HepG2 (cell line): ENCODE measurements around the gene ZBTB7B. TPM values are rescaled to one million over a fixed set of nuclear protein-coding genes. Genes with fewer than 3 reads are reported as not detected.

ENCODE experiments used
- ARID5B ChIP-seq: IDR thresholded peaks from 2 replicates; pipeline ENCODE4 v1.4.0; 2020; ENCODE audit warnings: mild to moderate bottlenecking, missing genetic modification reagents
- DMAP1 ChIP-seq: IDR thresholded peaks from 2 replicates; pipeline ENCODE4 v1.6.1; 2016
- FOXA3 ChIP-seq: IDR thresholded peaks from 2 replicates; pipeline ENCODE4 v1.6.1; 2016; ENCODE audit warnings: missing genetic modification reagents, missing compliant biosample characterization
- KDM4B ChIP-seq: sonication (generic); formaldehyde crosslinking; IDR thresholded peaks from 2 replicates; pipeline ENCODE4 v1.4.0; 2020; ENCODE audit warnings: missing genetic modification reagents
- MIER3 ChIP-seq: IDR thresholded peaks from 2 replicates; pipeline ENCODE4 v1.6.1; 2016; ENCODE audit warnings: missing compliant biosample characterization, borderline replicate concordance
- POLR2A ChIP-seq, 2 experiments: IDR thresholded peaks; 2 replicates each; pipeline ENCODE4 v1.6.1; 2011; ENCODE audit warnings: low read depth in 2 of 2, low read length in 2 of 2, mild to moderate bottlenecking in 1 of 2, moderate library complexity in 1 of 2; ENCODE audit not compliant: insufficient read depth in 1 of 2
- RFX1 ChIP-seq: fragments of 450-650 bp; IDR thresholded peaks from 2 replicates; pipeline ENCODE4 v1.6.1; 2017
- SALL1 ChIP-seq: sonication (generic); formaldehyde crosslinking; IDR thresholded peaks from 2 replicates; pipeline ENCODE4 v1.8.0; 2022; ENCODE audit warnings: mild to moderate bottlenecking, missing genetic modification reagents
- SOX5 ChIP-seq: IDR thresholded peaks from 2 replicates; pipeline ENCODE4 v1.6.1; 2016; ENCODE audit warnings: borderline replicate concordance
- TFDP1 ChIP-seq: IDR thresholded peaks from 2 replicates; pipeline ENCODE4 v1.6.1; 2016; ENCODE audit warnings: missing compliant biosample characterization, missing genetic modification reagents, borderline replicate concordance
- ZHX2 ChIP-seq, 2 experiments: sonication (generic) in 1 of 2; formaldehyde crosslinking in 1 of 2; IDR thresholded peaks; 2 replicates each; pipeline versions ENCODE4 v1.6.1 to v1.9.0; 2014 to 2022; ENCODE audit warnings: antibody characterized with exemption in 1 of 2, borderline replicate concordance in 1 of 2, inconsistent platforms in 1 of 2, low read depth in 1 of 2, missing genetic modification reagents in 1 of 2
- ZNF230 ChIP-seq: sonication (generic); formaldehyde crosslinking; IDR thresholded peaks from 2 replicates; pipeline ENCODE4 v1.4.0; 2020; ENCODE audit warnings: mild to moderate bottlenecking, missing genetic modification reagents
- ZNF256 ChIP-seq: sonication (generic); formaldehyde crosslinking; conservative IDR thresholded peaks from 2 replicates; pipeline ENCODE4 v1.4.0; 2020; ENCODE audit warnings: missing genetic modification reagents
- ZNF264 ChIP-seq: sonication (generic); formaldehyde crosslinking; IDR thresholded peaks from 2 replicates; pipeline ENCODE4 v1.4.0; 2020; ENCODE audit warnings: missing genetic modification reagents
- ZNF432 ChIP-seq: sonication (generic); formaldehyde crosslinking; IDR thresholded peaks from 2 replicates; pipeline ENCODE4 v1.5.0; 2020; ENCODE audit warnings: missing genetic modification reagents, mild to moderate bottlenecking, borderline replicate concordance
- ZNF709 ChIP-seq: sonication (generic); formaldehyde crosslinking; IDR thresholded peaks from 2 replicates; pipeline ENCODE4 v1.5.0; 2020; ENCODE audit warnings: mild to moderate bottlenecking, missing genetic modification reagents
- ZNF768 ChIP-seq: sonication (generic); formaldehyde crosslinking; IDR thresholded peaks from 2 replicates; pipeline ENCODE4 v1.4.0; 2020; ENCODE audit warnings: missing genetic modification reagents
- ZNF776 ChIP-seq: sonication (generic); formaldehyde crosslinking; IDR thresholded peaks from 2 replicates; pipeline ENCODE4 v1.4.0; 2020; ENCODE audit warnings: mild to moderate bottlenecking, missing genetic modification reagents
- ZNF781 ChIP-seq: sonication (generic); formaldehyde crosslinking; IDR thresholded peaks from 2 replicates; pipeline ENCODE4 v1.5.1; 2020; ENCODE audit warnings: borderline replicate concordance, mild to moderate bottlenecking, missing genetic modification reagents; ENCODE audit errors: not compliant biosample characterization
- ZSCAN21 ChIP-seq: sonication (generic); formaldehyde crosslinking; IDR thresholded peaks from 2 replicates; pipeline ENCODE4 v1.8.0; 2022; ENCODE audit warnings: mild to moderate bottlenecking, missing genetic modification reagents, moderate library complexity, borderline replicate concordance
- polyA plus RNA-seq, 8 experiments: library from polyadenylated mRNA; depleted of rRNA in 3 of 8; stranded (reverse) in 7 of 8; unstranded in 1 of 8; fragments of >200 nt; fragmentation: Illumina TruSeq in 4 of 8; extraction: Trizol in 4 of 8; gene quantifications; 2 replicates each; pipeline versions ENCODE4 v1.2.1 to v1.2.3, GENCODE V29; 2011 to 2016; ENCODE audit warnings: low read depth in 4 of 8, missing spikeins in 1 of 8, mixed read lengths in 1 of 8; ENCODE audit not compliant: insufficient read depth in 1 of 8
- total RNA-seq, 5 experiments: library from RNA; depleted of rRNA; stranded (reverse); fragments of >200 nt; fragmentation: Illumina TruSeq; extraction: Trizol; gene quantifications; 2 replicates each; pipeline ENCODE4 v1.2.3, GENCODE V29; 2016; ENCODE audit warnings: low read depth in 1 of 5

The ZBTB7B gene
- total and polyA plus RNA-seq, 2 of the 13 experiments (the other 11 are each of a cell fraction or from before 2014, with no cell fraction given), result 15.5 to 17.5 TPM

DNA sequence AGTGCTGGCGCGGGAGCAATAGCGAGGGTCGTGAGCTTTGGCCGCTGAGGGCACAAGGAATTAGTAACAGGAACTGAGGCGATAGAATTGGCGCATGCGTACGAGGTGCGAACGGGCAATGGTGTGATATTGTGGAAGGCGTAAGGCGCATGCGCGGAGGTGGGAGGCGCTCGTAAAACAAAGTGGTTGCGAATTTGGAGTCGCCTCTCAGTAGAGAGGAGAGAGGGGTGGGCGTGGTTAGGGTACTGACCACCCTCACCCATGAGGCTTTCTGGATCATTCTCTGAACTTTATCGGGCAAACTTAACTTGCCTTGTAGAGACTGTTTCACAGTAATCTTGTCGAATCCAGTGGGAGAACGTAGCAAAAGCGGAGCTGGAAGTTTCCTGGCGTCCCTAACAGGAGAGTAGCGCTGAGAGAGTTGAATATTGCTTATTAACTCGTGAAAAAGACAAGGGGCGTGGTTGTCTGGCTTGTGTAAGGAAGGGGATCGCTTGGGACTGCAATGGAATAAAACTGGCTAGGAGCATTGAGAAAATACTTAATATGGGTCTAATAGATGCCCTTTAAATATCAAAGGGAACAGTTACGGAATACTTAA is 27.7 kb upstream of the ZBTB7B start (continued):
- TF ChIP-seq ARID5B (CRISPR knock-in tag) (peak; percentile 35), ZNF768 (CRISPR knock-in tag) (no peak), POLR2A (IDR thresholded peaks at IDR 0.05; ENCODE audit: insufficient read depth in 1 of 2, low read depth in 2 of 2, low read length in 2 of 2) (peak; percentile 80 to 81), MIER3 (CRISPR knock-in tag) (peak; percentile 16; the same call in 1 of the 2 replicates), KDM4B (CRISPR knock-in tag) (0 out of 2 replicates have a peak, but pooled peaks have one; percentile 1), SALL1 (CRISPR knock-in tag) (peak; percentile 73; the same call in 1 of the 2 replicates), ZNF776 (CRISPR knock-in tag) (peak; percentile 47; the same call in 1 of the 2 replicates), TFDP1 (no peak; the same call in 1 of the 2 replicates), ZNF230 (CRISPR knock-in tag) (no peak), ZNF256 (no peak), DMAP1 (CRISPR knock-in tag) (peak; percentile 82), RFX1 (no peak), ZNF709 (CRISPR knock-in tag) (no peak), ZNF432 (no peak), FOXA3 (CRISPR knock-in tag) (peak; percentile 29), ZSCAN21 (CRISPR knock-in tag) (0 out of 2 replicates have a peak, but pooled peaks have one; percentile 18), ZHX2 (IDR thresholded peaks at IDR 0.05; ENCODE audit: low read depth) (no peak), ZHX2 (CRISPR knock-in tag; IDR thresholded peaks at IDR 0.05; ENCODE audit: borderline replicate concordance) (0 out of 2 replicates have a peak, but pooled peaks have one; percentile 54), ZNF781 (CRISPR knock-in tag) (peak; percentile 51), ZNF264 (CRISPR knock-in tag) (0 out of 2 replicates have a peak, but pooled peaks have one; percentile 17), SOX5 (0 out of 2 replicates have a peak, but pooled peaks have one; percentile 6)
